Muscle layer of duodenum (tissue), 2 donors: ENCODE data around the gene GLI3.

ENCODE experiments used
- H3K27ac ChIP-seq: one replicate; pipeline ENCODE4 v1.7.0; 2013; ENCODE audit warnings: mild to moderate bottlenecking, low read length
- H3K27me3 ChIP-seq: one replicate; pipeline ENCODE4 v1.7.0; 2013; ENCODE audit warnings: low read depth, mild to moderate bottlenecking, control low read depth, low read length
- H3K36me3 ChIP-seq, 2 donors: one replicate each; pipeline ENCODE4 v1.7.0; 2013; ENCODE audit warnings: low read length in 2 of 2, control low read depth in 1 of 2, mild to moderate bottlenecking in 1 of 2; ENCODE audit not compliant: insufficient read depth in 2 of 2, control insufficient read depth in 1 of 2
- H3K4me1 ChIP-seq, 2 donors: one replicate each; pipeline ENCODE4 v1.7.0; 2013; ENCODE audit warnings: low read length in 2 of 2, mild to moderate bottlenecking in 2 of 2, control low read depth in 1 of 2, moderate library complexity in 1 of 2; ENCODE audit not compliant: insufficient read depth in 2 of 2, control insufficient read depth in 1 of 2
- H3K4me3 ChIP-seq, 2 donors: one replicate each; pipeline ENCODE4 v1.7.0; 2013; ENCODE audit warnings: low read length in 2 of 2, low read depth in 1 of 2, mild to moderate bottlenecking in 1 of 2
- H3K9me3 ChIP-seq, 2 donors: one replicate each; pipeline ENCODE4 v1.7.0; 2013; ENCODE audit warnings: low read length in 2 of 2, control low read depth in 1 of 2, mild to moderate bottlenecking in 1 of 2; ENCODE audit not compliant: control insufficient read depth in 1 of 2
- donor health status: healthy.

GLI3 gene

GRCh38 chr7:42224391-42225003 is 12.5 kb downstream of the GLI3 start:
- no peaks in the 10 kb centered on the region for H3K9me3 ChIP-seq
- peaks cover 8 to 57% of the 10 kb centered on the region in 2 donors for H3K4me1 ChIP-seq
- H3K36me3 ChIP-seq, result peaks cover 0 to 7% of the 10 kb centered on the region in 2 donors
- H3K27ac ChIP-seq, result no peak overlapping the region
- H3K27me3 ChIP-seq, result no peaks in the 10 kb centered on the region
- H3K4me3 ChIP-seq, result no peak overlapping the region

- no peaks in the 10 kb centered on the region for H3K9me3 ChIP-seq
- H3K4me1 ChIP-seq, result peaks cover 0 to 58% of the 10 kb centered on the region in 2 donors
- peaks cover 0 to 7% of the 10 kb centered on the region in 2 donors for H3K36me3 ChIP-seq
- no peak overlapping the region for H3K27ac ChIP-seq
- no peaks in the 10 kb centered on the region for H3K27me3 ChIP-seq
- H3K4me3 ChIP-seq, result no peak overlapping the region
Observed at GRCh38 chr7:42222891-42223290, 14.1 kb downstream of the GLI3 start.

- Histone ChIP-seq H3K27ac (no peak overlapping the region), H3K36me3 (peaks cover 0 to 10% of the 10 kb centered on the region in 2 donors), H3K27me3 (no peaks in the 10 kb centered on the region), H3K4me1 (peaks cover 0 to 57% of the 10 kb centered on the region in 2 donors), H3K4me3 (no peak overlapping the region), H3K9me3 (no peaks in the 10 kb centered on the region)
Observed at GRCh38 chr7:42222125-42222524, 14.9 kb downstream of the GLI3 start.

GRCh38 chr7:42221304-42221703 is 15.7 kb downstream of the GLI3 start:
- Histone ChIP-seq H3K27ac (no peak overlapping the region), H3K4me1 (peaks cover 0 to 56% of the 10 kb centered on the region in 2 donors)

GRCh38 chr7:42219447-42219846 is 17.6 kb downstream of the GLI3 start:
- Histone ChIP-seq H3K4me1 (peaks cover 0 to 54% of the 10 kb centered on the region in 2 donors), H3K27ac (no peak overlapping the region), H3K4me3 (no peak overlapping the region), H3K36me3 (peaks cover 0 to 10% of the 10 kb centered on the region in 2 donors), H3K27me3 (no peaks in the 10 kb centered on the region), H3K9me3 (no peaks in the 10 kb centered on the region)

More at GRCh38 chr7:42221304-42221703, 15.7 kb downstream of the GLI3 start:
- Histone ChIP-seq H3K4me3 (no peak overlapping the region), H3K9me3 (no peaks in the 10 kb centered on the region), H3K36me3 (peaks cover 0 to 10% of the 10 kb centered on the region in 2 donors), H3K27me3 (no peaks in the 10 kb centered on the region)

GRCh38 chr7:42218248-42218647 is 18.8 kb downstream of the GLI3 start:
- Histone ChIP-seq H3K27me3 (no peaks in the 10 kb centered on the region), H3K36me3 (peaks cover 0 to 10% of the 10 kb centered on the region in 2 donors), H3K27ac (no peak overlapping the region), H3K9me3 (no peaks in the 10 kb centered on the region), H3K4me3 (no peak overlapping the region), H3K4me1 (peaks cover 0 to 51% of the 10 kb centered on the region in 2 donors)

- Histone ChIP-seq H3K9me3 (no peaks in the 10 kb centered on the region), H3K36me3 (peaks cover 0 to 10% of the 10 kb centered on the region in 2 donors), H3K4me3 (no peak overlapping the region), H3K27me3 (no peaks in the 10 kb centered on the region), H3K27ac (no peak overlapping the region), H3K4me1 (peaks cover 0 to 44% of the 10 kb centered on the region in 2 donors)
Observed at GRCh38 chr7:42217548-42217947, 19.5 kb downstream of the GLI3 start.

- Histone ChIP-seq H3K27me3 (no peaks in the 10 kb centered on the region), H3K36me3 (peaks cover 0 to 10% of the 10 kb centered on the region in 2 donors), H3K9me3 (no peaks in the 10 kb centered on the region), H3K4me3 (no peak overlapping the region), H3K27ac (no peak overlapping the region), H3K4me1 (peaks cover 0 to 40% of the 10 kb centered on the region in 2 donors)
Observed at GRCh38 chr7:42217053-42217452, 20.0 kb downstream of the GLI3 start.

- H3K4me1 ChIP-seq, result peaks cover 0 to 33% of the 10 kb centered on the region in 2 donors
- no peak overlapping the region for H3K27ac ChIP-seq
- H3K4me3 ChIP-seq, result no peak overlapping the region
- H3K27me3 ChIP-seq, result no peaks in the 10 kb centered on the region
- no peaks in the 10 kb centered on the region for H3K9me3 ChIP-seq
- H3K36me3 ChIP-seq, result peaks cover 0 to 3% of the 10 kb centered on the region in 2 donors
Observed at GRCh38 chr7:42214060-42214679, 22.8 kb downstream of the GLI3 start.

- Histone ChIP-seq H3K4me1 (peaks cover 0 to 25% of the 10 kb centered on the region in 2 donors), H3K27ac (no peak overlapping the region), H3K27me3 (no peaks in the 10 kb centered on the region), H3K9me3 (no peaks in the 10 kb centered on the region), H3K4me3 (no peak overlapping the region), H3K36me3 (peaks cover 0 to 3% of the 10 kb centered on the region in 2 donors)
Observed at GRCh38 chr7:42213093-42213492, 23.9 kb downstream of the GLI3 start.

GRCh38 chr7:42212541-42213090 is 24.4 kb downstream of the GLI3 start:
- no peaks in the 10 kb centered on the region for H3K27me3 ChIP-seq

More at GRCh38 chr7:42212541-42213090, 24.4 kb downstream of the GLI3 start:
- H3K4me1 ChIP-seq, result peaks cover 0 to 20% of the 10 kb centered on the region in 2 donors
- no peak overlapping the region for H3K27ac ChIP-seq
- peaks cover 0 to under 1% of the 10 kb centered on the region in 2 donors for H3K36me3 ChIP-seq
- no peak overlapping the region for H3K4me3 ChIP-seq
- no peaks in the 10 kb centered on the region for H3K9me3 ChIP-seq
